D341Med (cell line): ENCODE data around the gene PATZ1.
"Not testable (repeated sequence)": the region's sequence is repeated elsewhere in the genome, so short reads cannot be mapped to it uniquely, and the experiment has no call there.

Experiments used
- DNase-seq: peaks from one replicate; pipeline ENCODE4 v3.0.0; 2012; ENCODE audit warnings: low spot score

The PATZ1 gene, protein sequence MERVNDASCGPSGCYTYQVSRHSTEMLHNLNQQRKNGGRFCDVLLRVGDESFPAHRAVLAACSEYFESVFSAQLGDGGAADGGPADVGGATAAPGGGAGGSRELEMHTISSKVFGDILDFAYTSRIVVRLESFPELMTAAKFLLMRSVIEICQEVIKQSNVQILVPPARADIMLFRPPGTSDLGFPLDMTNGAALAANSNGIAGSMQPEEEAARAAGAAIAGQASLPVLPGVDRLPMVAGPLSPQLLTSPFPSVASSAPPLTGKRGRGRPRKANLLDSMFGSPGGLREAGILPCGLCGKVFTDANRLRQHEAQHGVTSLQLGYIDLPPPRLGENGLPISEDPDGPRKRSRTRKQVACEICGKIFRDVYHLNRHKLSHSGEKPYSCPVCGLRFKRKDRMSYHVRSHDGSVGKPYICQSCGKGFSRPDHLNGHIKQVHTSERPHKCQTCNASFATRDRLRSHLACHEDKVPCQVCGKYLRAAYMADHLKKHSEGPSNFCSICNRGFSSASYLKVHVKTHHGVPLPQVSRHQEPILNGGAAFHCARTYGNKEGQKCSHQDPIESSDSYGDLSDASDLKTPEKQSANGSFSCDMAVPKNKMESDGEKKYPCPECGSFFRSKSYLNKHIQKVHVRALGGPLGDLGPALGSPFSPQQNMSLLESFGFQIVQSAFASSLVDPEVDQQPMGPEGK

DNA sequence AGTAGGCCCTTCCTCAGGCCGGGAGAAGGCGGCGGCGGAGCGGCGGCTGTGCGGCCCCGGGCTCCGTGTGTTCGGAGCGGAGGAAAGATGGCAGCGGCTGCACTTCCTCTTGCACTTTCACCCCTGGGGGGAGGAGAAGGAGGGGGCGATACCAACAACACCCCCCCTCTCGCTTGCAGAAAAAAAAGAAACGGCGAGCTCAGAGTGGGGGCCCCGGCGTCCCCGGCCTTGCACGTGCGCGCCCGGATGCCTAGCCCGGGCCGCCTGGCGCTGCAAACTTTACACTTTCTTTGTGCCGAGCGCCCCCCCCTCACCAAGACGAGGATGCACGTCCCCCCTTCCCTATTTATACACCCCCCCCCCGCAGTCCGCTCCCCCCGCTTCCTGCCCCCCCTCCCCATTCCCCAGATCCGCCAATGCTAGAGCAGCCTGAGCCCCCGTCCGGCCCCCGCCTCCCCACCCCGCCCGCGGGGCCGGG lies at the start of gene PATZ1:
Gene PATZ1, minus strand, starts transcription at position 92 of the 478 bp plus-strand sequence. CDS start 744 bp downstream, outside the sequence.
- peak; percentile 89 for DNase-seq

DNA sequence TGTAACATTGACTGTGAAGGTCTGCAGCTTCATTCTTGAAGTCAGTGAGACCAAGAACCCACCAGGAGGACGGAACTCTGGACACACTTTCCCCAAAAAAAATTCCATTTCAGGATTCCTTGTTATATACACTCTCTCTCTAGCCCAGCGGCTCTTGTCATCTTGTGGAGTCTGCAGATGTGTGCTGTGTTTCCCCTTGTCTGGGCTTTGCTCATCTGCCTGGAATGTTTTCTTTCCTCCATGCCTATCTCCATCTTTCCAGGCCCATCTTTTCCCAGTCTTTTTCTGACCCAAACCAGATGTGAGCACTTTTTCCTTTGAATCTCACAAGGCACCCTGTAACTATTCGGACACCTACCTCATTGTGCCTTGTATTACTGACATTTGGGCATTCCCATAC lies 48.2 kb upstream of the PATZ1 start:
- DNase-seq: no peak

DNA sequence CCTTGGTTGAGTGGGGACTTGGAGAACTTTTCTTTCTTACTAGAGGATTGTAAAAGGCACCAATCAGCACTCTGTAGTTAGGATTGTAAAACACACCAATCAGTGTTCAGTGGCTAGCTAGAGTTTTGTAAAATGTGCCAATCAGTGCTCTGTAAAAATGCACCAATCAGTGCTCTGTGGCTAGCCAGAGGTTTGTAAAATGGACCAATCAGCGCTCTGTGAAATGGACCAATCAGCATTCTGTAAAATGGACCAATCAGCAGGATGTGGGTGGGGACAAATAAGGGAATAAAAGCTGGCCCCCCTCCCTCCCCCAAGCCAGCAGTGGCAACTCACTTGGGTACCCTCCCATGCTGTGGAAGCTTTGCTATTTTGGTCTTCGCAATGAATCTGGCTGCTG lies 47.7 kb upstream of the PATZ1 start:
- no peak for DNase-seq

DNA sequence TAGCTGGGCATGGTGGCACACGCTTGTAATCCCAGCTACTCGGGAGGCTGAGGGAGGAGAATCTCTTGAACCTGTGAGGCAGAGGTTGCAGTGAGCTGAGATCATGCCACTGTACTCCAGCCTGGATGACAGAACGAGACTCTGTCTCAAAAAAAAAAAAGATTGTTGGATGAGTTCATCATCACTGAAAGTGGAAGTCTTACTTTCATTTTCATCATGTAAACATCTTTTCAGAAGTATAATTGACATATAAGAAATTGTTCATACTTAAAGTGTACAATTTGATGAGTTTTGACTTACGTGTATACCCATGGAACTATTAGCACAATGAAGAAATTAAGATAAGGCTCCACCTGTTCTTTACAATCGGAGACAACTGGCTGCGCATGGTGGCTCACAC lies 32.5 kb upstream of the PATZ1 start:
- DNase-seq: not testable (repeated sequence)

DNA sequence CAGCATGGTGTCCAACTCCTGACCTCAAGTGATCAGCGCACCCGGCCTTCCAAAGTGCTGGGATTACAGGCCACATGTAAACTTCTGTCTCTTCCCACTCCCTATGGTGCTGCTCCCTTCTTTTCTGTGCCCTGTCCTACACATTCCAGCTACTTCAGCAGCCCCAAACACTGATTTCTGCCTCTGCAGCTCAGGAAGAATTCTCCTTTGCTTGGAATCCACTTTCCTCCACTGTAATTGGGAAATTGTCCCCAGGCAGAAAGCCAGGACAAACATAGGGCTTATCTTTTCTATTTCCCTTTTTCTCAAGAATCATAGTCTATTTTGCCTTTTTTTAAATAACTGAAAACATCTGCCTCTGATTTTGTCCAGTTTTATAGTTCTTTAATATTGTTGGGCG lies 32.0 kb upstream of the PATZ1 start:
- no peak for DNase-seq

DNA sequence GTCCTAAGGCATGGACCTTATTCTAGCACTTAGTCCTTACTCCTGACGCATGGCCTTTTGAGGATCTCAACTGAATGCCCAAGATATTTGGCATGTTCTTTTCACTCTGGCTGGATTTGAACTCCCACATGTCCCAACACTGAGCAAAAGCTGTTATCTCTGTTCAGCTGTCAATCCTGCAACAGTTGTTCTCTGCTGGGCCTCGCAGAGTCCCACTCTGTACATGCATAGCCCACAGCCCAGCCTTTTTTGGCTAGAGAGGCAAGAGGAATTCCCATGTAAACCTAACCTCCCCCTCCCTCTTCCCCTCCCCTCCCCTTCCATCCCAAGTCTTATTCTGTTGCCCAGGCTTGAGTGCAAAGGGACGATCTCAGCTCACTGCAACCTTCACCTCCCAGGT lies 31.5 kb upstream of the PATZ1 start:
- no peak for DNase-seq

DNA sequence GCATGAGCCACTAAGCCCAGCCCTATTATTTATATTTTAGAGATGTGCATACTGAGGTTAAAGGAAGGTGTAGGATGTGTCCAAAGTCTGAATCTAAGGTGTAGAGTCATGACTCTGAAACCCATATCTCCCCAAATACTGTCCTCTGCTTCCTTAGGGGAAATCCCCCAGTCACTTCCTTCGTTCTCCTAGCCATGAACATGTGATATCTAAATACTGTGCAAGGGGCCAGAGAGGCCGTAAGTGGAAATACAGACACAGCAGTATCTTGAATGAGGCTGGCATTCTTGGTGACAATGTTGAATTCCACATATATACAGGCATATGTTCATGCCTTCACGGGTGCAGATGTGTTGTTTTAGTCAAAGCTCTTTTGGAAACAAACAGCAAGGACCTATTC lies 21.3 kb upstream of the PATZ1 start:
- DNase-seq: no peak

DNA sequence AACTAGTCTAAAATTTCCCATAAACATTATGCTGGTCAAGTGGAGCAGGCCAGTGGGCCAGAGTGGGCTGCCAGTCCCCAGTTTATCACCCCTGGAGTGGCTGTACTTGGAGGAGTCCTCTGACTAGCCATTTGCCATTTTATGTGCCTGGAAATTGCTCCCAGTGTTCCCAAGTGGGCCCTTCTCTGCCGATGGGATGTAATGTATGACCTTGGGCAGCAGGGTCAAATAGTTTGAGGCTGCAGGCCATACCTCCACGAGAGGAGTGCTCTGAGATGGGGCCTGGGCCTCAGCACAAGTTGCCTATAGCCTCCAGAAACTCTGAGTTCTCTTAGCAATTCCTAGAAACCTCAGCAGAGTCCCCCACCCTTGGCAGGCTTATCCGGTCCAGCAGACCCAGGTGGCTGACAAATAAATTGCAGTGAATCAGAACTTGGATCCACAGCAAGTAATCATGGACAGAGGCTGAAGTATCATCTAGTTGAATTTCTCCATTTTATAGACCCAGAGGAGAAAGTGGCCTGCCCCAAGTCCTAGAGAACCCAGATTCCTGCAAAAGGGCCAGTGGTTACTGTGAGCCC lies 17.8 kb upstream of the PATZ1 start:
- no peak for DNase-seq

DNA sequence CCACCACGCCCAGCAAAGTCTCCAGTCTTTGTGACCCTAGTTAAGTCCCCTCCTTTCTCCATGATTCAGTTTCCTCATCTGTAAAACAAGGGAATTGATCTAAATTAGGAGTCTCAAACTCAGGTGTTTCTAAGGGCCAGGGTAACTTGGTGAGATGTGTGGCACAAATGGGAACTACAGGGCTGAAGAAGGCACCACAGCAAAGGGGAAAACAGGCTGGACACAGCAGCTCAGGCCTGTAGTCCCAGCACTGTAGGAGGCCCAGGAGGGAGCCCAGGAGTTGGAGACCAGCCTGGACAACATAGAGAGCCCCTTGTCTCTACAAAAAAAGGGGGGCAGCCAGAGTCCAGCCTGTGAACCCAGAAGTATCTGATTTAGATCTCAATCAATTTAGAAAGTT lies 15.6 kb upstream of the PATZ1 start:
- no peak for DNase-seq

DNA sequence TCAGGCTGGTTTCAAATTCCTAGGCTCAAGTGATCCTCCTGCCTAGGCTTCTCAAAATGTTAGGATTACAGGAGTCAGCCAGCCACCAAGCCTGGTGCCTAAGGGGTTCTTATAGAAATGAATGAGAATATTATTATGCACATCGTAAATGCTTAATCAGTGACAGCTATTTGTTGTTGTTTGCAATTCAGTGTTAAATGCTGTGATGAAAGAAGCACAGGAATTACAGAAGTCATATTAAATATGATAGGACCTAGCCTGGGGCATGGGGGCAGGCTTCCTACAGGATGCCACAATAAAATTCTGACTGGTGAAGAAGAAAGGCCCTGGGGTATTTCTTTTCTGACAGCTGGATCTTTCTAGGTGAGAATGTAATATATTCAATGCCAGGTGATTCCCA lies 13.9 kb upstream of the PATZ1 start:
- no peak for DNase-seq

DNA sequence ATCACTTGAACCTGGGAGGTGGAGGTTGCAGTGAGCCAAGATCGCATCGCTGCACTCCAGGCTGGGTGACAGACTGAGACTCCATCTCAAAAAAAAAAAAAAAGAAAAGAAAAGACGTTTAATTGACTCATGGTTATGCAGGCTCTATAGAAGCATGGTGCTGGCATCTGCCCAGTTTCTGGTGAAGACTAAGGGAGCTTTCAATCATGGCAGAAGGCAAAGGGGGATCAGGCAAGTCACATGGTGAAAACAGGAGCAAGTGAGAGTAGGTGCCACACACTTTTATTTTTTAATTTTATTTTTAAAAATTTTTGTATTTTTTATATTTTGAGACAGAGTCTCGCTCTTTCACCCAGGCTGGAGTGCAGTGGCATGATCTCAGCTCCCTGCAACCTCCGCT lies 8.4 kb upstream of the PATZ1 start:
- no peak for DNase-seq

DNA sequence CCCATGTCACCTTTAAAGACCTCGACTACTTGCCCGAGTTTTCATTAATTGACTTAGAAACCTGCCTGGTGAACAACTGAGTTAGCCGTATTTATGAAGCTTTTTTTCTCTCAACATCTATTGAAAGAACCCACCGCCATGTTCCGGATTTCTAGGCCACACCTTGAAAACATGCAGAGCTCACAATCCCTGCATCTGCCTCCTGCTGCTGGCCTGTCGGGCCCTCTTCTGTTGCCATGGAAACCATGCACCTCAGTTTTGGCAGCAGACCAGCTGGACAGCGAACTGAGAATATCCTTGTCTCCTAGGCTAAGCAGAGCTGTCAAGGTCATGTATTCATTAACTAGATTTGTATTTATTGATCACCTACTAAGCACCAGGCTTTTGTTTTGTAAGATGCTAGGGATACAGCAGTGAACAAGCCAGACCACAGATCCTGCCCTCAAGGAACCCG lies 4.3 kb upstream of the PATZ1 start:
- DNase-seq: no peak

DNA sequence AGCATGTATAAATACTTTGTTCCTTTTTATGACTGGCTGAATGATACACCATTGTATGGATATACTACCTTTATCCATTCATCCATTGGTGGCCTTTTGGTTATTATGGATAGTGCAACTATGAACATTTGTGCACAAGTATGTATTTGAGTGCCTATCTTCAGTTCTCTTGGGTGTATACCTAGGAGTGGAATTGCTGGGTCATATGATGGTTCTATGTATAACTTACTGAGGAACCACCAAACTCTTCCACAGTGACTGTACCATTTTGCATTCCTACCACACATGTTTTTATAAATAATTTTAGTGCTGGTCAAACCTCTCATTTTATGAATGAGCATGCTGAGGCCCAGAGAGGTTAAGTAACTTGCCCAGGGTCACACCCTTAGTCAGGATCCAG lies 3.8 kb upstream of the PATZ1 start:
- DNase-seq: no peak

DNA sequence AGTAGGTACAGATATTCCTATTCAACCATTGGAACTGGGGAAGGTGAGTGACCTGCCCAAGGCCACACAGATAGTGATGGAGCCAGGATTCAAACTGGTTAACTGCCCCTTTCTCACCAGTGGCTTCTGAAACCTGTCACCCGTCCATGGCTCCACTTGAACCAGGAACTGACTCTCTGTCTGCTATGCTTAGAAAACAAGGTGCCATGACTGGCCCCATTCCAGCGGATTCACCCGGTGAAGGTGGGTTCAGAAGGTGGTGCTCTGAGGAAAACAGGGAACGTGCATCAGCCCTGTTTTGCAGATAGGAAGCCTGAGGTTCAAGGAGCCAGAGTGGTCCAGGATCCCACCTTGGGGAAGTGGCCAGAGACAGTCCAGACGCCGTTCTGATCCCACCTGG lies 2.6 kb upstream of the PATZ1 start:
- peak; percentile 12 for DNase-seq

DNA sequence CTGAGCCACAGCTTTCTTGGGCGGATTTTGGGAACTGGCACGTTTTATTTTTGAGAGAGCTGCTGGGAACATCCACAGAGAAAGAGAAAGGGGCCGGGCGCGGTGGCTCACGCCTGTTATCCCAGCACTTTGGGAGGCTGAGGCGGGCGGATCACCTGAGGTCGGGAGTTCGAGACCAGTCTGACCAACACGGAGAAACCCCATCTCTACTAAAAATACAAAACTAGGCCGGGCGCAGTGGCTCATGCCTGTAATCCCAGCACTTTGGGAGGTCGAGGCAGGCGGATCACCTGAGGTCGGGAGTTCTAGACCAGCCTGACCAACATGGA lies 1.8 kb upstream of the PATZ1 start:
- DNase-seq: not testable (repeated sequence)

DNA sequence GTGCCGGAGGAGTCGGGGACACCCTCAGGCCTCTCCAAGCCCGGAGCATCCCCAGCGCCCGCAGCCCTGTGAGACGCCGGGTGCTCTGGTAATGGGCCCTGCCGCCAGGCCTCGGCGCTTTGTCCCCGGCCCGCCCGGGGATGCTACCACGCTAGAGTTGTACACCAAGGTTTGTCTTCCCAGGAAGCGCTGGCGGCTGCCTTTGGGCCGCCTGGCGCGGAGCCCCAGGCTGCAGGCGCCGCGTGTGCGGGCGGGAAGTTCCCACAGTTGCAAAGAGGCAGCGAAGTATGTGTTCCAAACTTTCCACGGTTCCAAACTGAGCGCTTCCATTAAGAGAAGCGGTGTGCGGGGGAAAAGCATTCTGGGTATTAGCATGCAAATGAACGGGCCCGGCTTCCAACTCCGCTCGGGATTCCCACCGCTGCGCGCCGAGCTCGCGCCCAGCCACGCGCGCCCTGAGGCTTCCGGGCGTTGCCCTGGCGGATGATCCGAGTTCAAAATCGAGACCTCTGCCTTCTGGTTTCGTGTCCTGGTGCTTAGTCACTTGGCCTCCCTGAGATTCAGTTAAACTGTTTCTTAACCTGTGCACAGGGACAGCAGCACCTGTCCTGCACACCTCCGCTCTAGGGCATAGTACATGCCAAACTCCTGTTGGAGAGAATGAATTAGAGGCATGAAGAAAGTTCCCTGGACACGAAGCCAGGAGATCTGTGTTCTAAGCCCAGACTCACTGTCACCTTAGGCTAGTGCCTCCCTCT lies 1.3 kb upstream of the PATZ1 start:
- peak; percentile 88 for DNase-seq

DNA sequence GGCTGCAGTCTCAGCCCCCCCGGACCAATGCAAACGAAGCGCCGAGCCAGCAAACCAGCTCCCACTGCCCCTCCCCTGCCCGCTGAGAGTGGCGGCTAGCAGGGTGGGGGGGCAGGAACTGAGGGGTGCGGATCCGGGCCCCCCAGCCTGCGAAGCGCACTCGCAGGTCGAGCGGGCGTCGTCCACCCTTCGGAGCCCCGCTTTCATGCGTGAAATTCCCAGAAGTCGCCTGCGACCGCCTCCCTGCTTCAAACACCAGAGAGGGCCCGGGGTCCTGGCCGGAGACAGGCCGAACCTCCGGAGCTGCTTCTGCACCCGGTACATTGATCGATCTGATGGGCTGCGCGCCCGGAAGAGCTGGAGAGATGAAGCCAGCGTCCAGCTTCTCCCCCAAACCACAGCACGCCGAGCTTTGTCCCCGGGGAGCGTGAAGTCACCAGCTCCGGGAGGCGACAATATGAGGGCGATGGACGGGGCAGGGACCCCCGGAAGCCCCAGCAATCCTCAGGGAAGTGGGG lies 646 bp upstream of the PATZ1 start:
- DNase-seq: no peak

DNA sequence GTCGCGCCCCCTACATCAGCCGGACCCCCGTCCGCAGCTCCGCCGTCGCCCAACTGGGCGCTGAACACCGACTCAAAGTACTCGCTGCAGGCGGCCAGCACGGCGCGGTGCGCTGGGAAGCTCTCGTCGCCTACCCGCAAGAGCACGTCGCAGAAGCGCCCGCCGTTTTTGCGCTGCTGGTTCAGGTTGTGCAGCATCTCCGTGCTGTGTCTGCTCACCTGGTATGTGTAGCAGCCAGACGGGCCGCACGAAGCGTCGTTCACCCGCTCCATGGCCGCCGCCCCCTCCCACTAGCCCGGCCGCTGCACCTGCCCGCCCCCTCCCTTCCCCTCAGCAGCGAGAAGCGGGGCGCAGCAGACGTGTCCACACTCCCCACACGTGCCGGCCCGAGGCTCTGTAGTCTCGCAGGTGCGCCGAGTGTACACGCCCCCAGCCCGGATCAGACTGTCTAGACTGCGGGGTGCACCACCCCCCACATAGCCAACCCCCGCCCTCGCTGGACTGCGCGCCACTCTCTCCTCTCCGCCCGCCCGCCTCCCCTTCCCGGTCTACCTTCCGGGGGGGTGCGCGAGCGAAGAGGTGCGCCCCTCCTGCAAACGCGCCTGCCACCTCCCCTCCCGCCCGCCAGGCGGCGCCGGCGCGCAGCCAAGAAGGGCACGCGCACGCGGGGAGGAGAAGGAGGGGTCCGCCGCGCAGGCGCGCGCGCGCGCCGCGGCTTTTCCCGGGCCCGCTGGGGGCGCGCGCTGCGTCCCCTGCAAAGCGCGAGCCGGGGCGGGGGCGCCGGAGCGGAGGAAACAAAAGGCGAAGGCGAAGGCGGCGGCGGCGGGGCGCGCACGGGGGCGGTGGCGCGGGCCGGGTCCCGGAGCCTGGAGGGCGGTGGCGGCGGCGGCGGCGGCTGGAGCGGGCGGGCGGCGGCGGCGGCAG lies 553 bp downstream of the PATZ1 start:
- peak; percentile 98 for DNase-seq

DNA sequence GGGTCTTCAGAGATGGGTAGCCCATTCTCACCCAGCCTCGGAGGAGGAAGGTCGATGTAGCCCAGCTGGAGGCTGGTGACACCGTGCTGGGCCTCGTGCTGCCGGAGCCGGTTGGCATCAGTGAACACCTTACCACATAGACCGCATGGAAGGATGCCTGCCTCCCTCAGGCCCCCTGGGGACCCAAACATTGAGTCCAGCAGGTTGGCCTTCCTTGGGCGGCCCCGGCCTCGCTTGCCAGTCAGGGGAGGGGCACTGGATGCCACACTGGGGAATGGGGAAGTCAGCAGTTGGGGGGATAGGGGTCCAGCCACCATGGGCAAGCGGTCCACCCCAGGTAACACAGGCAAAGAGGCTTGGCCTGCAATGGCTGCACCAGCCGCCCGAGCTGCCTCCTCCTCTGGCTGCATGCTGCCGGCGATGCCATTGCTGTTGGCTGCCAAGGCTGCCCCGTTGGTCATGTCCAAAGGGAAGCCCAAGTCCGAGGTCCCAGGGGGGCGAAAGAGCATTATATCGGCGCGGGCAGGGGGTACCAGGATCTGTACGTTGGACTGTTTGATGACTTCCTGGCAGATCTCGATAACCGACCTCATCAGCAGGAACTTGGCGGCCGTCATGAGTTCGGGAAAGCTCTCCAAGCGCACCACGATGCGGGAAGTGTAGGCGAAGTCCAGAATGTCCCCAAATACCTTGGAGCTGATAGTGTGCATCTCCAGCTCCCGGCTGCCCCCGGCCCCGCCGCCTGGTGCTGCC lies 1.4 kb downstream of the PATZ1 start:
- DNase-seq: no peak

DNA sequence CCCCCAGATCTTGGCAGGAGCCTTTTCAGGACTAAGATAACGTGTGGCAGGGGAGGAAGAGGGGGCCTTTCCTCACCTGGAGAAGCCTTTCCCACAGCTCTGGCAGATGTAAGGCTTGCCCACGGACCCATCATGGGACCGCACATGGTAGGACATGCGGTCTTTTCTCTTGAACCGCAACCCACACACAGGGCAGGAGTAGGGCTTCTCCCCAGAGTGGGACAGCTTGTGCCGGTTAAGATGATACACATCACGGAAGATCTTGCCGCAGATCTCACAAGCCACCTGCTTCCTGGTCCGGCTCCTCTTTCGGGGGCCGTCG lies 1.9 kb downstream of the PATZ1 start:
- DNase-seq: no peak
